ENCODE data around the gene HSPB1.

- TF ChIP-seq, protein P1, sequence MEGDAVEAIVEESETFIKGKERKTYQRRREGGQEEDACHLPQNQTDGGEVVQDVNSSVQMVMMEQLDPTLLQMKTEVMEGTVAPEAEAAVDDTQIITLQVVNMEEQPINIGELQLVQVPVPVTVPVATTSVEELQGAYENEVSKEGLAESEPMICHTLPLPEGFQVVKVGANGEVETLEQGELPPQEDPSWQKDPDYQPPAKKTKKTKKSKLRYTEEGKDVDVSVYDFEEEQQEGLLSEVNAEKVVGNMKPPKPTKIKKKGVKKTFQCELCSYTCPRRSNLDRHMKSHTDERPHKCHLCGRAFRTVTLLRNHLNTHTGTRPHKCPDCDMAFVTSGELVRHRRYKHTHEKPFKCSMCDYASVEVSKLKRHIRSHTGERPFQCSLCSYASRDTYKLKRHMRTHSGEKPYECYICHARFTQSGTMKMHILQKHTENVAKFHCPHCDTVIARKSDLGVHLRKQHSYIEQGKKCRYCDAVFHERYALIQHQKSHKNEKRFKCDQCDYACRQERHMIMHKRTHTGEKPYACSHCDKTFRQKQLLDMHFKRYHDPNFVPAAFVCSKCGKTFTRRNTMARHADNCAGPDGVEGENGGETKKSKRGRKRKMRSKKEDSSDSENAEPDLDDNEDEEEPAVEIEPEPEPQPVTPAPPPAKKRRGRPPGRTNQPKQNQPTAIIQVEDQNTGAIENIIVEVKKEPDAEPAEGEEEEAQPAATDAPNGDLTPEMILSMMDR (IDR thresholded peaks at IDR 0.05; ENCODE audit: low read depth, low read length, missing input control) = no peak
- no peak for TF ChIP-seq YY1 (IDR thresholded peaks at IDR 0.05)
- TF ChIP-seq, protein P2, sequence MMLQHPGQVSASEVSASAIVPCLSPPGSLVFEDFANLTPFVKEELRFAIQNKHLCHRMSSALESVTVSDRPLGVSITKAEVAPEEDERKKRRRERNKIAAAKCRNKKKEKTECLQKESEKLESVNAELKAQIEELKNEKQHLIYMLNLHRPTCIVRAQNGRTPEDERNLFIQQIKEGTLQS (IDR thresholded peaks at IDR 0.05) = no peak
- no peak for TF ChIP-seq GABPA (IDR thresholded peaks at IDR 0.05 in 1 of 2, conservative IDR thresholded peaks at IDR 0.05 in 1 of 2)
- TF ChIP-seq EGR1 (IDR thresholded peaks at IDR 0.05; ENCODE audit: low read depth in 2 of 2) = no peak
- TF ChIP-seq JUND (IDR thresholded peaks at IDR 0.05) = no peak
- TF ChIP-seq, protein P3, sequence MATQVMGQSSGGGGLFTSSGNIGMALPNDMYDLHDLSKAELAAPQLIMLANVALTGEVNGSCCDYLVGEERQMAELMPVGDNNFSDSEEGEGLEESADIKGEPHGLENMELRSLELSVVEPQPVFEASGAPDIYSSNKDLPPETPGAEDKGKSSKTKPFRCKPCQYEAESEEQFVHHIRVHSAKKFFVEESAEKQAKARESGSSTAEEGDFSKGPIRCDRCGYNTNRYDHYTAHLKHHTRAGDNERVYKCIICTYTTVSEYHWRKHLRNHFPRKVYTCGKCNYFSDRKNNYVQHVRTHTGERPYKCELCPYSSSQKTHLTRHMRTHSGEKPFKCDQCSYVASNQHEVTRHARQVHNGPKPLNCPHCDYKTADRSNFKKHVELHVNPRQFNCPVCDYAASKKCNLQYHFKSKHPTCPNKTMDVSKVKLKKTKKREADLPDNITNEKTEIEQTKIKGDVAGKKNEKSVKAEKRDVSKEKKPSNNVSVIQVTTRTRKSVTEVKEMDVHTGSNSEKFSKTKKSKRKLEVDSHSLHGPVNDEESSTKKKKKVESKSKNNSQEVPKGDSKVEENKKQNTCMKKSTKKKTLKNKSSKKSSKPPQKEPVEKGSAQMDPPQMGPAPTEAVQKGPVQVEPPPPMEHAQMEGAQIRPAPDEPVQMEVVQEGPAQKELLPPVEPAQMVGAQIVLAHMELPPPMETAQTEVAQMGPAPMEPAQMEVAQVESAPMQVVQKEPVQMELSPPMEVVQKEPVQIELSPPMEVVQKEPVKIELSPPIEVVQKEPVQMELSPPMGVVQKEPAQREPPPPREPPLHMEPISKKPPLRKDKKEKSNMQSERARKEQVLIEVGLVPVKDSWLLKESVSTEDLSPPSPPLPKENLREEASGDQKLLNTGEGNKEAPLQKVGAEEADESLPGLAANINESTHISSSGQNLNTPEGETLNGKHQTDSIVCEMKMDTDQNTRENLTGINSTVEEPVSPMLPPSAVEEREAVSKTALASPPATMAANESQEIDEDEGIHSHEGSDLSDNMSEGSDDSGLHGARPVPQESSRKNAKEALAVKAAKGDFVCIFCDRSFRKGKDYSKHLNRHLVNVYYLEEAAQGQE (IDR thresholded peaks at IDR 0.05) = no peak
- TF ChIP-seq FOXA1 (IDR thresholded peaks at IDR 0.05) = no peak
These were observed 43.1 kb upstream of the HSPB1 start for GRCh38 chr7:76259124-76260093.
